Lung microvascular endothelial cell (primary cell): ENCODE data around the gene RWDD3. TPM values are rescaled to one million over a fixed set of nuclear protein-coding genes. Genes with fewer than 3 reads are reported as not detected.

Experiments used
- DNase-seq, 2 donors: peaks; one replicate each; pipeline versions ENCODE4 v3.0.0 to v3.0.0-alpha.2; 2010; ENCODE audit warnings: low read depth in 2 of 2
- total RNA-seq: library from RNA; depleted of rRNA; stranded (reverse); fragments of >200 nt; gene quantifications from 2 replicates; pipeline ENCODE4 v1.2.1, GENCODE V29; 2014

Gene RWDD3, protein sequence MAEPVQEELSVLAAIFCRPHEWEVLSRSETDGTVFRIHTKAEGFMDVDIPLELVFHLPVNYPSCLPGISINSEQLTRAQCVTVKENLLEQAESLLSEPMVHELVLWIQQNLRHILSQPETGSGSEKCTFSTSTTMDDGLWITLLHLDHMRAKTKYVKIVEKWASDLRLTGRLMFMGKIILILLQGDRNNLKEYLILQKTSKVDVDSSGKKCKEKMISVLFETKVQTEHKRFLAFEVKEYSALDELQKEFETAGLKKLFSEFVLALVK
- total RNA-seq, result 11.9 and 12.6 TPM in 2 replicates

- peak; percentile 86 to 89 for DNase-seq
Measured at GRCh38 chr1:95233737-95234500, at the start of gene RWDD3. Gene RWDD3, plus strand, starts transcription at chr1:95234210. Its CDS starts 21 bp downstream, at chr1:95234231.

- DNase-seq, result no peak
Measured at GRCh38 chr1:95186149-95186548, 47.9 kb upstream of the RWDD3 start.

DNA sequence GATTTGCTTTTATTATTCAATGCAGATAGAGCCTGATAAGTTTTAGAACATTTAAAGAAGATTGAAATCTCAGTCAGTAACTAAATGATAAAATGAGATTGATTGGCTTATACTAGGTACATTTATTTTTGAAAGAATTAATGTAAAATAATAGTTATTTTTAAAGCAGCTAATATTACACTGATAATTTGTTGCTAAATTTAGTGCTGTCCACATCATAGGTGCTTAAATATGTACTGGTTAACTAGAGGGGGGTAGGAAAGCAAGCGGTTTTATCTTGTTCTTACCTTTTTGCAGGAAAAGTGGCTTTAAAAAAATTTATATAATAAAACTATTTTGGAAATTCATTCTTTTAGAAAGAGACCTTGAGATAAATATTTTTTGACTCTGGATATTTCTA is 40.4 kb upstream of the RWDD3 start:
- DNase-seq, result no peak

- DNase-seq, result no peak
Measured at GRCh38 chr1:95195046-95195445, 39.0 kb upstream of the RWDD3 start.

- no peak for DNase-seq
Measured at GRCh38 chr1:95196017-95196416, 38.0 kb upstream of the RWDD3 start.

- no peak for DNase-seq
Measured at GRCh38 chr1:95197616-95198252, 36.3 kb upstream of the RWDD3 start.

- no peak for DNase-seq
Measured at GRCh38 chr1:95201905-95202304, 32.1 kb upstream of the RWDD3 start.

DNA sequence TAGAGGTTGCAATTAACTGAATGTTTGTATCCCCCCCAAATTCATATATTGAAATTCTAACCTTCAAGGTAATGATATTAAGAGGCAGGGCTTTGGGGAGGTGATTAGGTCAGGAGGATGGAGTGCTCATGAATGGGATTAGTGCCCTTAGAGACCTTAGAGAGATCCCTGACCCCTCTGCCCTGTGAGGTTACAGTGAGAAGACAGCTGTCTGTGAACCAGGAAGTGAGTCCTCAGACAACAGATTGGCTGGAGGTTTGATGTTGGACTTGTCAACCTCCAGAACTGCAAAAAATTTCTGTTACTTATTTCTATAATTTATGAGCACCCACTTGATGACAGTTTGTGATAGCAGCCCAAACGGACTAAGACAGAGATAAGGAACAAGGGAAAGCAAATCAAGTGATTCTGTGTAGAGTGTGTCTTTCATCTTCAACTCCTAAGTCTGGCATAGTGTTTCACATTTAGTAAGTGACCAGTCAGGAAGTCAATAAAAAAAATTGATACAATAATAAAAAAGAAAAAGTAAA is 30.0 kb upstream of the RWDD3 start:
- DNase-seq, result no peak

DNA sequence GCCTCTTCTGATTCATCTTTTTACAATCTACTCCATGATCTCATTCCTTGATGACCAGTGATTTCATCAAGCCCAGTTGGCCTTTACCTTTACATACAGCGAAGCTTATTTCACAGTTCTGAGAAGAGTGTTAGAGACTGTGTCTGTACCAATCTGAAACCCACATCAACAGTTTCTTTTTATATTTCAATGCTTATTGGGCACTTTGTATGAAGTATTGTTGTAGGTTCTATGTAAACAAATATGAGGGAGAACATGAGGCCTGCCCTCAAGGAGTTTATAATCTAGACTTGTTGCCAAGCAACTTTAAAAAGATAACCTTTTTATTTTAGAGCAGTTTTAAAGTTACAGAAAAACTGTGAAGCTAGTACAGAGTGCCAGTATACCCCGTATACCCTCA is 27.5 kb upstream of the RWDD3 start:
- DNase-seq, result no peak

DNA sequence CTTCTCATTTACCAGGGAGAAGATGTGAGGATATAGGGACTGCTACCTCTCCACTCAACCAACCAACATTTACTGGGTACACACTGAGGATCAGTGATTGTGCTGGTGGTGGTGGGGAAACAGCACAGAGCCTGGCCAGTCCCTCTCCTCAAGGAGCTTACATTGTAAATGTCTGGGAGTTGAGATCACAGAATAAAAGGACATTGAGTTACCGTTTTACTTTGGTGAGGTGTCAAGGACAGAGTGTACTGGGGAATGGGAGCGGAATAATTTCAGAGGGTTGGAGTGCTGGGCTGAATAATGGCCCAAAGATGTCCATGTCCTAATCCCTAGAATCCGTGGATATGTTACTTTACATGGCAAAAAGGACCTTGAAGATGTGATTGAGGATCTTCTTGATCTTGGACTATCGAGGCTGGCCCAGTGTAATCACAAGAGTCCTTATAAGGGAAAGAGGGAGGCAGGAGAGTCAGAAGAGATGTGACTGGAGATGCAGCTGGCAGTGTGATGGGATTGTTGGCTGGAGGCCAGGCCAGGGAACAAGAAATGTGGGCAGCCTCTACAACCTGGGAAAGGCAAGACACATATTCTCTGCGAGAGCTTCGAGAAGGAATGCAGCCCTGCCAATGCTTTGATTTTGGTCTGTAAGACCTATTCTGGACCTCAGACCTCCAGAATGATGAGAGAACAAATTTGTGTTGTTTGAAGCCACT is 26.6 kb upstream of the RWDD3 start:
- no peak for DNase-seq

- no peak for DNase-seq
Measured at GRCh38 chr1:95208876-95209275, 25.1 kb upstream of the RWDD3 start.

- no peak for DNase-seq
Measured at GRCh38 chr1:95209291-95209690, 24.7 kb upstream of the RWDD3 start.

DNA sequence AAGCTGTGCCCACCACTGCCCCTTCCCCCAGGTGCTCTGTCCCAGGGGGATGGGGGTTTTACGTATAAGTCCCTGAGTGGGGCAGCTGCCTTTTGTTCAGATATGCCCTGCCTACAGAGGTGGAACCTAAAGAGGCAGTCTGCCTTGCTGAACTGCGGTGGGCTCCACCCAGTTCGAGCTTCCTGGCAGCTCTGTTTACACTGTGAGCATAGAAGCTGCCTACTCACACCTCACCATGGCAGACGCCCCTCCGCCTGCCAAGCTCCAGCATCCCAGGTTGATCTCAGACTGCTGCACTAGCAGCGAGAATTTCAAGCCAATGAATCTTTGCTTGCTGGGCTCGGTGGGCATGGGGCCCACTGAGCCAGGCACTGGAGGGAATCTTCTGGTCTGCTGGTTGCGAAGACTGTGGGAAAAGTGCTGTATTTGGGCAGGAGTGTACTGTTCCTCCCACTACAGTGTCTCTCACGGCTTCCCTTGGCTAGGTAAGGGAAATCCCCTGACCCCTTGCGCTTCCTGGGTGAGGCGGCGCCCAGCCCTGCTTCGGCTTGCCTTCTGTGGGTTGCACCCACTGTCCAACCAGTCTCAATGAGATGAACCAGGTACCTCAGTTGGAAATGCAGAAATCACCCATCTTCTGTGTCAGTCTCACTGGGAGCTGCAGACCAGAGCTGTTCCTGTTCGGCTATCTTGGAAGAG is 17.6 kb upstream of the RWDD3 start:
- DNase-seq, result no peak

DNA sequence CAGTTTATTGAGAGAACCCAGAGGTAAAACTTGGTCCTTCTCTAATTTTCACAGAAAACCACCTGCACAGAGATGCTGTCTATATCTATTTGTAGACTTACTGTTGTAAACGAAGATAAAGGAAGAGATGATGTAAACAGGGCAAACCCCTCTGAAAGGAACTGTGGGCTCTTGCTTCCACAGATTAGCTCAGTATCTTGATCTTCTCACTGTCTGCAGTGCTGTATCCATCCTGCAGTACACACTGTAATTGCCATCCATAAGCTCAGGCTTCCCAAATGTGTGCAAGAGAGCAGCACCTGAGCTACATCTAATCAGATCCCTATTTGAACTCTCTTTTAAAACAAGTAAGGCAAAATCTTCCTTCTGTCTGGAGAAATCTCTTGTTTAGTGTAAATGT is 16.6 kb upstream of the RWDD3 start:
- DNase-seq, result no peak

DNA sequence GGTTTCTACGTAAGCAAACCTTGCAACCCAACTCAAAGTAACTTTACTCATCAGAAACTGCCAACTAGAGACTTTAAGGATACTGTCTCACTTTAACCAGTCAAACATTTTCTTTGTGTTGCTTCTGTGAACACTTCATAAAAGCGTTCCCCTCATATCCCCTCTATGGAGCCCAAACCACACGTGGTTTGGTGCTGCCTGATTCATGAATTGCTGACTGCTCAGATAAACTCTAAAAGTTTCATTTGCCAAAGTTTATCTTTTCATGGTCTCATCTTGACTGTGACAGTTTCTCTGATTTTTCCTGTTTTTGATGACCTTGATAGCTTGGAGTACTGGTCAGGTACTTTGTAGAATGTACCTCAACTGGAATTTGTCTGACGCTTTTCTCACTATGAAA is 14.6 kb upstream of the RWDD3 start:
- DNase-seq, result no peak

DNA sequence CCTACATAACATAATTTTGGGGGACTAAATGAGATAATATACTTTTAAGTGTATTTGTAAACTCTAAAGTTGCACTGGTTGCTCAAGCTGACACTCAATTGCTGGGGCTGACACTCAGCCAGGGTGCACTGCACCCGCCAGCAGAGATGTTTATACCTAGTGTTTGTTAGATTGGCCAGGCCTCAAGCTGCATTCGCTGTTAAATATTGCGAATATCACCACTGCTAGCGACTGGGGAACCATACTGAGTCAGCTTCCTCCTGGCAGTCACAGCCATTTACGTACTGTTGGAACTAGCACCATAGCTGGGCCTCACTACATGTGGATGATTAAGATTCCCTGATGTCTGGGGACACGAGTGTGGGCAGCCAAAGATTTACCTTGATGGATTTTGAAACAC is 12.7 kb upstream of the RWDD3 start:
- DNase-seq, result peak in 1 of 2 donors; percentile 38

DNA sequence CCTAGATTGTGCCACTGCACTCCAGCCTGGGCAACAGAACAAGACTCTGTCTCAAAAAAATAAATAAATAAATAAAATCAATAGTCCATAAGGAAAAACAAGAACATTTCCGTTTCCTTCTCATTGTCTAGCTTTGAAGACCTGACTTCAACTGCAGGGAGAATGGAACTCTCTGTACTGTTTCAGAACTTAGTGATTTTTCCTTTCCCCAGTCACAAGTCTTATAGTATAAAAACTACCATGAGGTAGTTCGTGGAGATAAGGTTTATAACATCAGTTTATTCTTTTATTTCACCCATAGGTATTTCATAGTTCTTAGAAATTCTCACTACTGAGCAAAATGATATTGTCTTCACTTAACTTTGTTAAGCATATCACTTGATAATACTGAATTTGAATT is 11.4 kb upstream of the RWDD3 start:
- no peak for DNase-seq

DNA sequence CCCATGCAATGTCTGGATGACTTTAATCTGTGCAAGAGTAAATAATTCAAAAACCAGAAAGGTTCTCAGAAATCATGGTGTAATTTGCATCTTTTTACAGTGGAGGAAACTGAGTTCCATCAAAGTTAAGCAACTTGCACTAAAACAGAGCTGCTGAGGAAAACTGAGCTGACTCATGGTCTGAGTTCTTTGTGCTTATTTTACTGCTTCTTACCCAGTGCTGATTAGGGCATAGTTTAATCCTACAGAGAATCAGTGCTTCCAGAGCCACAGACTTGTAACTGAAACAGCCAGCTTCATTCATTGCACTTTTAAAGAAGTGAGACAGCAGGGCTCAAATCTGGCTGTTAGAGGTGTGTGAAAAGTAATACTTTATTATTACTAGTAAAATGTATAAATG is 10.9 kb upstream of the RWDD3 start:
- DNase-seq, result peak in 1 of 2 donors; percentile 11

DNA sequence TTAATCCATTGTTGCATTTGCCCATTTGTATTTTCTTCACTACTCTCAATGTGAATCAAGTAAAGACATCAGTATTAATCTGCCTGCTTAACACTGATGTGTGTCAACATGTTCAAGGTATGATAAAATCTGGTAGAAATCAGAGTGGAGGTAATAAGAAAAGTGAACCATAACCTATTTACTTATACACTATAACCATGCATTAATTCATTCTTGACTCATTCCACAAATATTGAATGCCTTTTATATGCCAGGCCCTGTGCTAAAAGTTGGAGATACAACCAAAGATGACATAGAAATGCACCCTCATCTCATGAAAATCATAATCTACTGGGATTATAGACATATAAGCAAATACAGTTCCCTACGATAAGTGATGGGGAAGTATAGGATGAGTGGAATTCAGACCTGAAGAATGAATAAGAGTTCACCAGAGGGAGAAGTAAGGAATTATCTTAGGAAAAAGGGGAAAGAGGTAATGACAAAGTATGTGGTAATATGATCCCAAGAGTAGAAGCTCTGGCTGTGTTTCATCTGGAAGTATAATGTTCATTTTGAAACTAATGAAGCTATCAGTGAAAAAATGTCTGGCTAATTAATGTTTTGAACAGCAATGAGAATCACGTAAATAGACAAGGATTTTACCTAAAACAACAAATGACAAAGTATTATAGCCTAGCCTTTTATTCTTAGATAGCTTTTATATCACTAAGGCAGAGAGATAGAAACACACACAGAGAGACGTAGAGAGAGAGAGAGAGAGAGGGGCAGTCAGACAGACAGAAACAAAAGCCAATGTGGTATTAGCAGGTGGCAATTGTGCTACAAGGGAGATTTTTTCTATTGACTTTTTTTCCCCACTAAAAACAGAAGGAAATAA is 7.0 kb upstream of the RWDD3 start:
- no peak for DNase-seq

DNA sequence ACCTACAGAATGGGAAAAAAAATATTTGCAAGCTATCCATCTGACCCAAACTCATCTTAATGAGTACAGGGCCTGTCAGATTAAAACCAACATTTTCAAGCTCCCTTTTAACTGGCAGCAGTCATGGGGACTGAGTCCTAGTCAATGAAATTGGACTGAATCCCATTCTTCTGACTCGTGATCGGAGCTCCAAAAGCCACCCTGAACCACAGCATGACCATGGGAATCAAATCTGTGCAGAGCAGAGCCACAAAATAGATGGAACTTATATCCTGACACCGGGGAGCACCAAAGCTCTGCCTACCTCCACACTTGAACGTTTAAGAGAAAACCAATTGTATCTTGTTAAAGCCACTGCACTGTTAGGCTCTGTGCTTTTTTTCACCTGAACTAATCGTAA is 5.0 kb upstream of the RWDD3 start:
- no peak for DNase-seq
